ENCODE measurements around the gene FSTL5. TPM values are rescaled to one million over a fixed set of nuclear protein-coding genes. Genes with fewer than 3 reads are reported as not detected.

The FSTL5 gene
- total and polyA plus RNA-seq, 2 experiments from 2014 or later, result 0.29 to 0.57 TPM

DNA sequence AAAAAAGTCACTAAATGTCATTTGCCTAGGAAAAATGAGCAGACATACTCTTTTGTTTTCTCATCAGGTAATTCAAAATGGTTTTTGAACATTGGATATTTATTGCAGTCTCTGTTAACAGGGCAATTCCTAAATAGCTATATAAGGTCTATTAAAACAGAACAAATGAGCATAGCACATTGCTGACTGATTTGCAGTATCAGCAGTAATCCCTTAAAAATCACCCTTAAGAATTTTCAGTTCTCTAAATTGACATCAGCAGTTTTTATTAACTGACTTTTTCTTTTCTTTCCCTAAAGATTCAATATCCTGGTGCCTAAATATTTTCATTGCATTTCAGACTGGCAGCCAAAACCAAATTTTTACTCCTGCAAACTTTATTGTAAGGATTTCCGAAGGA lies 270.2 kb downstream of the FSTL5 start:
- H3K27ac ChIP-seq, result no peak overlapping the region
- H3K4me2 ChIP-seq, result no peak overlapping the region
- H2AFZ ChIP-seq, result no peak overlapping the region
- TF ChIP-seq EZH2 (IDR thresholded peaks at IDR 0.05; ENCODE audit: borderline replicate concordance) (no peak), EZH2phosphoT487 (IDR thresholded peaks at IDR 0.05; ENCODE audit: low read depth, severe bottlenecking, unreplicated experiment) (no peak)
- TF ChIP-seq, protein P1, sequence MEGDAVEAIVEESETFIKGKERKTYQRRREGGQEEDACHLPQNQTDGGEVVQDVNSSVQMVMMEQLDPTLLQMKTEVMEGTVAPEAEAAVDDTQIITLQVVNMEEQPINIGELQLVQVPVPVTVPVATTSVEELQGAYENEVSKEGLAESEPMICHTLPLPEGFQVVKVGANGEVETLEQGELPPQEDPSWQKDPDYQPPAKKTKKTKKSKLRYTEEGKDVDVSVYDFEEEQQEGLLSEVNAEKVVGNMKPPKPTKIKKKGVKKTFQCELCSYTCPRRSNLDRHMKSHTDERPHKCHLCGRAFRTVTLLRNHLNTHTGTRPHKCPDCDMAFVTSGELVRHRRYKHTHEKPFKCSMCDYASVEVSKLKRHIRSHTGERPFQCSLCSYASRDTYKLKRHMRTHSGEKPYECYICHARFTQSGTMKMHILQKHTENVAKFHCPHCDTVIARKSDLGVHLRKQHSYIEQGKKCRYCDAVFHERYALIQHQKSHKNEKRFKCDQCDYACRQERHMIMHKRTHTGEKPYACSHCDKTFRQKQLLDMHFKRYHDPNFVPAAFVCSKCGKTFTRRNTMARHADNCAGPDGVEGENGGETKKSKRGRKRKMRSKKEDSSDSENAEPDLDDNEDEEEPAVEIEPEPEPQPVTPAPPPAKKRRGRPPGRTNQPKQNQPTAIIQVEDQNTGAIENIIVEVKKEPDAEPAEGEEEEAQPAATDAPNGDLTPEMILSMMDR (IDR thresholded peaks at IDR 0.05; ENCODE audit: poor library complexity), result no peak
- H3K9me3 ChIP-seq (ENCODE audit: low read depth), result no peaks in the 10 kb centered on the region
- H3K27me3 ChIP-seq, result no peaks in the 10 kb centered on the region
- no peaks in the 10 kb centered on the region for H3K79me2 ChIP-seq
- WGBS (ENCODE audit: low lambda C conversion rate, missing lambda C conversion rate), result 86% methylated on average over 1 of the region's 1 CpG
- DNase-seq (ENCODE audit: low spot score), result no peak
- no peaks in the 10 kb centered on the region for H4K20me1 ChIP-seq (ENCODE audit: insufficient read depth, poor library complexity, severe bottlenecking)
- H3K36me3 ChIP-seq (replicated peaks; ENCODE audit: insufficient read depth, low read depth), result no peaks in the 10 kb centered on the region
- no peaks in the 10 kb centered on the region for H3K4me1 ChIP-seq (ENCODE audit: insufficient read depth)
- no peak overlapping the region for H3K4me3 ChIP-seq
- no peaks in the 10 kb centered on the region for H3K9me2 ChIP-seq (replicated peaks; ENCODE audit: insufficient read depth)

DNA sequence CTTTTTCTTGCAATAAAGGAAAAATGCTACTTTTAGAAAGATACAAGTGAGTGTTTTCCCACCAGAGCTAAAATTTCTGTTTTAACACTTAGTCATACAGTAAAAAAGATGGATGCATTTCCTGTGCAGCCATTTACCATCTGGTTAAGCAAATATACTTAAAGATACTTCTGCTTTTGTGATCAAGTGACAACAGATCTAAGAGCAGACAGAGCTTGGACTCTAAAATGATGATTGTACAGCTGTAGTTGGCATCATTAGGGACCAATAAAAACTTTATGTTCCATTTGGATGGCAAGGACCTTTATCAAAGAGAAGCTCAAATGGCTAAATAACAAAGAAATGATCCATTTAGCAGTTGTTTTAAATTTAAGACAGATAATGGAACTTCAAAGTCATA lies 270.8 kb downstream of the FSTL5 start:
- H3K27me3 ChIP-seq, result no peaks in the 10 kb centered on the region
- H3K9me3 ChIP-seq (ENCODE audit: low read depth), result no peaks in the 10 kb centered on the region
- H3K79me2 ChIP-seq, result no peaks in the 10 kb centered on the region
- TF ChIP-seq, protein P1 (IDR thresholded peaks at IDR 0.05; ENCODE audit: poor library complexity), result no peak
- TF ChIP-seq EZH2 (IDR thresholded peaks at IDR 0.05; ENCODE audit: borderline replicate concordance), result no peak
- TF ChIP-seq EZH2phosphoT487 (IDR thresholded peaks at IDR 0.05; ENCODE audit: low read depth, severe bottlenecking, unreplicated experiment), result no peak
- no peaks in the 10 kb centered on the region for H4K20me1 ChIP-seq (ENCODE audit: insufficient read depth, poor library complexity, severe bottlenecking)
- no peaks in the 10 kb centered on the region for H3K9me2 ChIP-seq (replicated peaks; ENCODE audit: insufficient read depth)
- no peaks in the 10 kb centered on the region for H3K36me3 ChIP-seq (replicated peaks; ENCODE audit: insufficient read depth, low read depth)
- no peaks in the 10 kb centered on the region for H3K4me1 ChIP-seq (ENCODE audit: insufficient read depth)
- no peak overlapping the region for H3K4me2 ChIP-seq
- H3K4me3 ChIP-seq, result no peak overlapping the region
- H2AFZ ChIP-seq, result no peak overlapping the region
- DNase-seq (ENCODE audit: low spot score), result no peak
- no peak overlapping the region for H3K27ac ChIP-seq

DNA sequence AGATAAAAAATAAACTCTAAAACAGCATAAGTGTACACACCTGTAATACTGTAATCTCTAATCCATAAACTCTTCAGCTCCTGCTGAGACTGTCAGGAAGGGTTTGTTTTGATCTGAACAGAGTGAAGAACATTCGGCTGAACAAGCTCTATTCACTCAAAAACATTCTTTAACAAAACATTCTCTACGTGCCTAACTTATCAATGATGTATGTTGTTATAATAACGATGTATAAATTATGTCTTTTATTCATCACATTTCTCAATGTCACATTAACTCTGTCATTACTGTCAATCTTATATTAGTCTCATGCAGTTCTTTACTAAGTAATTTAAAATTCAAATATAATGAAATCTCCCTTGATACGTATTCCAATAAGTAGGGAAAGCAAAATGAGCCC lies 280.6 kb downstream of the FSTL5 start:
- Histone ChIP-seq H3K36me3 (replicated peaks; ENCODE audit: insufficient read depth, low read depth) (no peaks in the 10 kb centered on the region), H3K79me2 (no peaks in the 10 kb centered on the region), H3K27me3 (no peaks in the 10 kb centered on the region), H3K4me2 (no peak overlapping the region), H3K27ac (no peak overlapping the region), H4K20me1 (ENCODE audit: insufficient read depth, poor library complexity, severe bottlenecking) (no peaks in the 10 kb centered on the region), H3K4me3 (no peak overlapping the region), H3K9me2 (replicated peaks; ENCODE audit: insufficient read depth) (no peaks in the 10 kb centered on the region), H3K9me3 (ENCODE audit: low read depth) (no peaks in the 10 kb centered on the region), H3K4me1 (ENCODE audit: insufficient read depth) (no peaks in the 10 kb centered on the region), H2AFZ (no peak overlapping the region)
- WGBS (ENCODE audit: low lambda C conversion rate, missing lambda C conversion rate), result 78% methylated on average over 4 of the region's 4 CpGs
- no peak for TF ChIP-seq EZH2phosphoT487 (IDR thresholded peaks at IDR 0.05; ENCODE audit: low read depth, severe bottlenecking, unreplicated experiment)
- DNase-seq (ENCODE audit: low spot score), result no peak

DNA sequence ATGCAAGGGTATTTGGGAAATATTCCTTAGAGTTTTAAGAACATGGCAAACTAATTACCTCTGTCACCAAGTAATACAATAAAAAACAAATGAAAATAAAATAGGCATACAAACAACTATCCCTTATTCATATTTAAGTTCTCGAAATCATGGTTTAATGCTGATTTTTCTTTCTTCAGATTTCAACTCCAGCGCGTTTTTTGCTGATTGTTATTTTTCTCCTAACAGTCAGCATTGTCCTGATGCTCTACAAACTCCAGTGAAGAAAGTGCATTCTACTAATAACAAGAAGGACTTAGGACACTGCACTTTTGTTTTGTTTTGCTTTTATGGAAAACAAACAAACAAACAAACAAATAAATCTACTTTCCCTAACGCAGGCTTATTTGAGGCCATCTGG lies 282.4 kb downstream of the FSTL5 start:
- H3K4me1 ChIP-seq (ENCODE audit: insufficient read depth), result no peaks in the 10 kb centered on the region
- H2AFZ ChIP-seq, result no peak overlapping the region
- no peaks in the 10 kb centered on the region for H4K20me1 ChIP-seq (ENCODE audit: insufficient read depth, poor library complexity, severe bottlenecking)
- WGBS (ENCODE audit: low lambda C conversion rate, missing lambda C conversion rate), result 86% methylated on average over 4 of the region's 4 CpGs
- no peaks in the 10 kb centered on the region for H3K79me2 ChIP-seq
- no peaks in the 10 kb centered on the region for H3K36me3 ChIP-seq (replicated peaks; ENCODE audit: insufficient read depth, low read depth)
- no peaks in the 10 kb centered on the region for H3K9me2 ChIP-seq (replicated peaks; ENCODE audit: insufficient read depth)
- TF ChIP-seq EZH2 (IDR thresholded peaks at IDR 0.05; ENCODE audit: borderline replicate concordance) (no peak), EZH2phosphoT487 (IDR thresholded peaks at IDR 0.05; ENCODE audit: low read depth, severe bottlenecking, unreplicated experiment) (no peak)
- TF ChIP-seq, protein P1 (IDR thresholded peaks at IDR 0.05; ENCODE audit: poor library complexity), result no peak
- H3K27me3 ChIP-seq, result no peaks in the 10 kb centered on the region
- H3K9me3 ChIP-seq (ENCODE audit: low read depth), result no peaks in the 10 kb centered on the region
- no peak overlapping the region for H3K27ac ChIP-seq
- H3K4me2 ChIP-seq, result no peak overlapping the region
- H3K4me3 ChIP-seq, result no peak overlapping the region
- no peak for DNase-seq (ENCODE audit: low spot score)

Measured in hepatocyte (in vitro differentiated cells).